Endothelial cell of umbilical vein (primary cell): ENCODE results near the gene TREM2. TPM values are rescaled to one million over a fixed set of nuclear protein-coding genes. Genes with fewer than 3 reads are reported as not detected.

Experiments used
- BruUV-seq: library from RNA; stranded (reverse); fragments of 400-500 nt; replicated peaks from 2 replicates; lab custom pipeline; 2021; lab: Mats Ljungman, UMichigan
- CTCF ChIA-PET: fragments of 300-600, 350-600 bp; sonication (Branson Sonifier 250); formaldehyde crosslinking; loops from one replicate; lab custom pipeline; 2021; ENCODE audit warnings: antibody characterized with exemption, inconsistent platforms; lab: Charles Lee
- POLR2A ChIA-PET: fragments of 300-600, 350-600 bp; sonication (Branson Sonifier 250); formaldehyde crosslinking; loops from one replicate; lab custom pipeline; 2021; ENCODE audit warnings: antibody characterized with exemption, inconsistent platforms; lab: Charles Lee
- DNase-seq: peaks from one replicate; pipeline ENCODE4 v3.0.0-alpha.2; 2011; ENCODE audit warnings: low read depth, low spot score
- FAIRE-seq: peaks from 2 replicates; lab custom pipeline; 2011; peaks lifted over from hg19 to GRCh38; lab: Jason Lieb, UNC
- H2AFZ ChIP-seq: 2 replicates; pipeline ENCODE4 v1.6.0; 2012; ENCODE audit warnings: low read depth, low read length, control low read depth, inconsistent platforms
- H3K27ac ChIP-seq: 2 replicates; pipeline ENCODE4 v1.5.1; 2011; ENCODE audit warnings: low read depth, mild to moderate bottlenecking, control low read depth, low read length, moderate library complexity; ENCODE audit not compliant: insufficient read depth
- H3K27me3 ChIP-seq, 2 experiments: 2 replicates each; pipeline versions ENCODE4 v1.6.0 to v1.6.1; 2011; ENCODE audit warnings: low read length in 2 of 2, mixed read lengths in 1 of 2; ENCODE audit not compliant: control insufficient read depth in 2 of 2, insufficient read depth in 2 of 2
- H3K36me3 ChIP-seq, 2 experiments: 2 replicates in 1 of 2; 3 replicates in 1 of 2; pipeline ENCODE4 v1.5.1; 2011; ENCODE audit warnings: low read length in 2 of 2, mild to moderate bottlenecking in 1 of 2, moderate library complexity in 1 of 2; ENCODE audit not compliant: control insufficient read depth in 2 of 2, insufficient read depth in 2 of 2; ENCODE audit errors: extremely low read depth in 1 of 2
- H3K4me1 ChIP-seq: 3 replicates; pipeline ENCODE4 v1.5.1; 2011; ENCODE audit warnings: mild to moderate bottlenecking, low read length; ENCODE audit not compliant: control insufficient read depth, insufficient read depth; ENCODE audit errors: extremely low read depth
- H3K4me2 ChIP-seq: 2 replicates; pipeline ENCODE4 v1.6.1; 2011; ENCODE audit warnings: low read length, control low read depth, mixed read lengths; ENCODE audit not compliant: insufficient read depth
- H3K4me3 ChIP-seq, 3 experiments: fragments of 200-600 bp in 1 of 3; sonication (generic), shearing (Covaris generic) in 1 of 3; replicated peaks in 1 of 3; 2 replicates each; pipeline ENCODE4 v1.5.1; 2011 to 2016; ENCODE audit warnings: control low read depth in 3 of 3, low read length in 3 of 3, mild to moderate bottlenecking in 2 of 3, inconsistent platforms in 1 of 3, low read depth in 1 of 3, moderate library complexity in 1 of 3; ENCODE audit not compliant: insufficient read depth in 1 of 3
- H3K79me2 ChIP-seq: 2 replicates; pipeline ENCODE4 v1.6.0; 2012; ENCODE audit warnings: low read length, inconsistent platforms; ENCODE audit not compliant: control insufficient read depth, insufficient read depth
- H3K9ac ChIP-seq: replicated peaks from 2 replicates; pipeline ENCODE3; 2011; ENCODE audit warnings: low read length, control low read depth; ENCODE audit not compliant: insufficient read depth; ENCODE audit errors: extremely low read depth
- H3K9me1 ChIP-seq: replicated peaks from 3 replicates; pipeline ENCODE4 v1.6.0; 2011; ENCODE audit warnings: mild to moderate bottlenecking, low read length; ENCODE audit not compliant: control insufficient read depth, insufficient read depth; ENCODE audit errors: extremely low read depth
- H3K9me3 ChIP-seq: replicated peaks from 2 replicates; pipeline ENCODE4 v1.5.1; 2012; ENCODE audit warnings: low read length, inconsistent platforms; ENCODE audit not compliant: control insufficient read depth, insufficient read depth
- H4K20me1 ChIP-seq: replicated peaks from 2 replicates; pipeline ENCODE3; 2011; ENCODE audit warnings: mild to moderate bottlenecking, low read length; ENCODE audit not compliant: control insufficient read depth, insufficient read depth; ENCODE audit errors: extremely low read depth
- EZH2 ChIP-seq: IDR thresholded peaks from 2 replicates; pipeline ENCODE4 v1.6.1; 2012; ENCODE audit warnings: borderline replicate concordance, low read depth, mild to moderate bottlenecking, moderate library complexity, low read length, inconsistent platforms; ENCODE audit not compliant: severe bottlenecking
- FOS ChIP-seq: IDR thresholded peaks from 2 replicates; pipeline ENCODE4 v1.6.1; 2011; ENCODE audit warnings: mild to moderate bottlenecking, low read length, moderate library complexity, borderline replicate concordance; ENCODE audit not compliant: insufficient read depth
- POLR2A ChIP-seq: IDR thresholded peaks from 2 replicates; pipeline ENCODE4 v1.6.1; 2012; ENCODE audit warnings: low read depth, mild to moderate bottlenecking, control low read depth, low read length
- dilution Hi-C: fragments of 300-500 bp; cut with MboI; formaldehyde crosslinking; loops from one replicate; pipeline ENCODE4 v1.15.0; 2019; ENCODE audit warnings: low sequenced_read_pairs; ENCODE audit not compliant: extremely low pct_ligation_motif_present
- intact Hi-C: fragments of 100-400 bp; cut with micrococcal nuclease; formaldehyde crosslinking; loops from one replicate; pipeline ENCODE4 v1.10.0; 2022
- polyA plus RNA-seq, 4 experiments: library from polyadenylated mRNA; depleted of rRNA in 3 of 4; stranded (reverse) in 3 of 4; unstranded in 1 of 4; fragments of >200 nt; gene quantifications; 2 replicates each; pipeline versions ENCODE4 v1.2.1 to v1.2.3, GENCODE V29; 2011 to 2012; ENCODE audit warnings: missing spikeins in 1 of 4
- total RNA-seq: library from RNA; stranded (reverse); gene quantifications from 2 replicates; pipeline ENCODE4 v1.2.3, GENCODE V29; 2021
- TF ChIP-seq, protein P1 (sequence below), 2 donors: IDR thresholded peaks; 1 replicate in 1 of 2; 2 replicates in 1 of 2; pipeline ENCODE4 v1.5.1; 2011; ENCODE audit warnings: low read length in 2 of 2, mild to moderate bottlenecking in 2 of 2, moderate library complexity in 2 of 2, control low read depth in 1 of 2, inconsistent platforms in 1 of 2, low read depth in 1 of 2; ENCODE audit not compliant: insufficient read depth in 1 of 2; ENCODE audit errors: extremely low read depth in 1 of 2

Gene TREM2
- total and polyA plus RNA-seq, 2 donors (not counting 3 experiments of a cell fraction or from before 2014, with no cell fraction given) = not detected

GRCh38 chr6:41199552-41200246, 36.8 kb upstream of the TREM2 start:
- POLR2A ChIA-PET = no interaction called here
- no peak for DNase-seq
- dilution Hi-C loops (no loop called here), intact Hi-C loops (no loop called here)
- Histone ChIP-seq H4K20me1 (no peaks in the 10 kb centered on the region), H3K9ac (no peak overlapping the region), H3K79me2 (no peaks in the 10 kb centered on the region), H3K27ac (no peak overlapping the region), H3K9me3 (no peaks in the 10 kb centered on the region), H2AFZ (no peak overlapping the region), H3K36me3 (no peaks in the 10 kb centered on the region), H3K4me2 (no peak overlapping the region), H3K4me1 (no peaks in the 10 kb centered on the region), H3K9me1 (no peaks in the 10 kb centered on the region), H3K27me3 (peaks cover 3 to 7% of the 10 kb centered on the region in 2 experiments), H3K4me3 (no peak overlapping the region)
- BruUV-seq = no TSS peak
- CTCF ChIA-PET = interaction anchor here (1.2 kb wide), 1 partner anchor 12 kb away, joined by 4 read pairs; no protein-coding TSS in a partner anchor
- no peak for FAIRE-seq
- TF ChIP-seq POLR2A = no peak

GRCh38 chr6:41197234-41197633, 34.3 kb upstream of the TREM2 start:
- H3K27me3 ChIP-seq = peaks cover 0 to 7% of the 10 kb centered on the region in 2 experiments
- ChIA-PET POLR2A (no interaction called here), CTCF (interaction anchor here (1.3 to 1.4 kb wide), 2 partner anchors 15 to 18 kb away, joined by 3 to 6 read pairs; no protein-coding TSS in a partner anchor)
- dilution Hi-C loops (no loop called here), intact Hi-C loops (no loop called here)
- no peaks in the 10 kb centered on the region for H3K79me2 ChIP-seq
- H3K4me2 ChIP-seq = no peak overlapping the region
- TF ChIP-seq EZH2 = no peak
- TF ChIP-seq FOS = no peak
- TF ChIP-seq, protein P1, sequence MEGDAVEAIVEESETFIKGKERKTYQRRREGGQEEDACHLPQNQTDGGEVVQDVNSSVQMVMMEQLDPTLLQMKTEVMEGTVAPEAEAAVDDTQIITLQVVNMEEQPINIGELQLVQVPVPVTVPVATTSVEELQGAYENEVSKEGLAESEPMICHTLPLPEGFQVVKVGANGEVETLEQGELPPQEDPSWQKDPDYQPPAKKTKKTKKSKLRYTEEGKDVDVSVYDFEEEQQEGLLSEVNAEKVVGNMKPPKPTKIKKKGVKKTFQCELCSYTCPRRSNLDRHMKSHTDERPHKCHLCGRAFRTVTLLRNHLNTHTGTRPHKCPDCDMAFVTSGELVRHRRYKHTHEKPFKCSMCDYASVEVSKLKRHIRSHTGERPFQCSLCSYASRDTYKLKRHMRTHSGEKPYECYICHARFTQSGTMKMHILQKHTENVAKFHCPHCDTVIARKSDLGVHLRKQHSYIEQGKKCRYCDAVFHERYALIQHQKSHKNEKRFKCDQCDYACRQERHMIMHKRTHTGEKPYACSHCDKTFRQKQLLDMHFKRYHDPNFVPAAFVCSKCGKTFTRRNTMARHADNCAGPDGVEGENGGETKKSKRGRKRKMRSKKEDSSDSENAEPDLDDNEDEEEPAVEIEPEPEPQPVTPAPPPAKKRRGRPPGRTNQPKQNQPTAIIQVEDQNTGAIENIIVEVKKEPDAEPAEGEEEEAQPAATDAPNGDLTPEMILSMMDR (IDR thresholded peaks at IDR 0.05; ENCODE audit: extremely low read depth in 1 of 2, insufficient read depth in 1 of 2, low read depth in 1 of 2, low read length in 2 of 2) = no peak
- no peak overlapping the region for H3K27ac ChIP-seq
- H3K9ac ChIP-seq = no peak overlapping the region
- no peaks in the 10 kb centered on the region for H4K20me1 ChIP-seq
- BruUV-seq = no TSS peak
- no peaks in the 10 kb centered on the region for H3K9me1 ChIP-seq
- no peak for FAIRE-seq
- H3K9me3 ChIP-seq = no peaks in the 10 kb centered on the region
- no peak overlapping the region for H3K4me3 ChIP-seq
- no peak for DNase-seq
- no peaks in the 10 kb centered on the region for H3K4me1 ChIP-seq
- no peaks in the 10 kb centered on the region for H3K36me3 ChIP-seq
- H2AFZ ChIP-seq = no peak overlapping the region
